ENCODE measurements around the gene GBF1.
"Not testable (repeated sequence)": the region's sequence is repeated elsewhere in the genome, so short reads cannot be mapped to it uniquely, and the experiment has no call there.

The GBF1 gene, protein sequence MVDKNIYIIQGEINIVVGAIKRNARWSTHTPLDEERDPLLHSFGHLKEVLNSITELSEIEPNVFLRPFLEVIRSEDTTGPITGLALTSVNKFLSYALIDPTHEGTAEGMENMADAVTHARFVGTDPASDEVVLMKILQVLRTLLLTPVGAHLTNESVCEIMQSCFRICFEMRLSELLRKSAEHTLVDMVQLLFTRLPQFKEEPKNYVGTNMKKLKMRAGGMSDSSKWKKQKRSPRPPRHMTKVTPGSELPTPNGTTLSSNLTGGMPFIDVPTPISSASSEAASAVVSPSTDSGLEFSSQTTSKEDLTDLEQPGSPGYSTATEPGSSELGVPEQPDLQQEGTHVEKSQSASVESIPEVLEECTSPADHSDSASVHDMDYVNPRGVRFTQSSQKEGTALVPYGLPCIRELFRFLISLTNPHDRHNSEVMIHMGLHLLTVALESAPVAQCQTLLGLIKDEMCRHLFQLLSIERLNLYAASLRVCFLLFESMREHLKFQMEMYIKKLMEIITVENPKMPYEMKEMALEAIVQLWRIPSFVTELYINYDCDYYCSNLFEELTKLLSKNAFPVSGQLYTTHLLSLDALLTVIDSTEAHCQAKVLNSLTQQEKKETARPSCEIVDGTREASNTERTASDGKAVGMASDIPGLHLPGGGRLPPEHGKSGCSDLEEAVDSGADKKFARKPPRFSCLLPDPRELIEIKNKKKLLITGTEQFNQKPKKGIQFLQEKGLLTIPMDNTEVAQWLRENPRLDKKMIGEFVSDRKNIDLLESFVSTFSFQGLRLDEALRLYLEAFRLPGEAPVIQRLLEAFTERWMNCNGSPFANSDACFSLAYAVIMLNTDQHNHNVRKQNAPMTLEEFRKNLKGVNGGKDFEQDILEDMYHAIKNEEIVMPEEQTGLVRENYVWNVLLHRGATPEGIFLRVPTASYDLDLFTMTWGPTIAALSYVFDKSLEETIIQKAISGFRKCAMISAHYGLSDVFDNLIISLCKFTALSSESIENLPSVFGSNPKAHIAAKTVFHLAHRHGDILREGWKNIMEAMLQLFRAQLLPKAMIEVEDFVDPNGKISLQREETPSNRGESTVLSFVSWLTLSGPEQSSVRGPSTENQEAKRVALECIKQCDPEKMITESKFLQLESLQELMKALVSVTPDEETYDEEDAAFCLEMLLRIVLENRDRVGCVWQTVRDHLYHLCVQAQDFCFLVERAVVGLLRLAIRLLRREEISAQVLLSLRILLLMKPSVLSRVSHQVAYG (N-terminal part only)

GRCh38 chr10:102245082-102245931 lies at the start of gene GBF1:
TSS of gene GBF1 (plus strand) at chr10:102245532. CDS start at chr10:102258939, 13,407 bp downstream.
- DNase-seq (ENCODE audit: low spot score), result peak; percentile 100

DNA sequence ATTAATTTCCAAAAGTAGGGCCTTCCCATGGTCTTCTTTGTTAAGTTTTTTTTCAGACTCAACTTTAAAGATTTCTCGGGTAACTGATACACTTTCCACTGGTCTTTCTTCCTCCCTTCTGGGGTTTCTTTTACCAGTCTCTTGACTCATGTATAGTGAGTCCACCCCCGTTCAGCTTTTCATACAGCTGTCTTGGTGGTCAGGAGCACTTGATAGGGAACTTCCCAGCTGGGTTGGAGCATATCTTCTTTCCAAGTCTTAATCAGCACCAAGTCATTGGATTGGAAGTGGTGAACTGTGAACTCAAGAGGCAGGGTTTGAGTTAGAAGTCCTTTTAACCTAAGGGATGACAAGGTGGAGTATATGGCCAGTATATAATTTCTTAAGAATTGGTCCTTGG lies 48.4 kb upstream of the GBF1 start:
- no peak for DNase-seq (ENCODE audit: low spot score)

GRCh38 chr10:102198027-102198426 lies 47.3 kb upstream of the GBF1 start:
- DNase-seq (ENCODE audit: low spot score), result no peak

GRCh38 chr10:102200751-102201640 lies 44.3 kb upstream of the GBF1 start:
- DNase-seq (ENCODE audit: low spot score), result no peak

DNA sequence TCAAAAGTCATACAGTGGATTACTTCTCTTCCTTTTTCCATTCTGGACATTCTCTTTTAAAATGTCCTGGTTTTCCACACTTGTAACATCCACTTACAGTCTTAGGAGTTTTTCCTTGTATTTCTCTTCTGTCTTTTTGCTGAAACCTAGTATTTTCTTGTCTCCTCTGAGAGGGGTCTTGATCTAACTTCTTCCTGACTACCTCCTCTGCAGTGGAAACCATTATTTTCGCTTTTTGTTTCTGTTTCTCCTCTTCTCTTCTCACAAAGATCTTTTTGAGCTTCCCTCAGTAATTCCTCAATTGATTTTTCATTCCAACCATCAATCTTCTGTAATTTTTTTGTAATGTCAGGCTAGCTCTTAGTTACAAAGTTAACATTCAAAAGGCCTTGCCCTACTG lies 42.9 kb upstream of the GBF1 start:
- no peak for DNase-seq (ENCODE audit: low spot score)

- DNase-seq (ENCODE audit: low spot score), result no peak
Measured at GRCh38 chr10:102208311-102209035, 36.9 kb upstream of the GBF1 start.

GRCh38 chr10:102211615-102212299 lies 33.6 kb upstream of the GBF1 start:
- no peak for DNase-seq (ENCODE audit: low spot score)

DNA sequence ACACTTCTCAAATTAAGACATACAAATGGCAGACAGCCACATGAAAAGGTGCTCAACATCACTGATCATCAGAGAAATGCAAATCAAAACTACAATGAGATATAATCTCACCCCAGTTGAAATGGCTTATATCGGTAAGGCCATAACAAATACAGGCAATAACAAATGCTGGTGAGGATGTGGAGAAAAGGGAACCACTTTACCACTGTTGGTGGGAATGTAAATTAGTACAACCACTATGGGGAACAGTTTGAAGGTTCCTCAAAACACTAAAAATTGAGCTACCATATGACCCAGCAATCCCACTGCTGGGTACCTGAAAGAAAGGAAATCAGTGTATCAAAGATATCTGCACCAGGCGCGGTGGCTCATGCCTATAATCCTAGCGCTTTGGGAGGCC lies 31.7 kb upstream of the GBF1 start:
- DNase-seq (ENCODE audit: low spot score), result not testable (repeated sequence)

DNA sequence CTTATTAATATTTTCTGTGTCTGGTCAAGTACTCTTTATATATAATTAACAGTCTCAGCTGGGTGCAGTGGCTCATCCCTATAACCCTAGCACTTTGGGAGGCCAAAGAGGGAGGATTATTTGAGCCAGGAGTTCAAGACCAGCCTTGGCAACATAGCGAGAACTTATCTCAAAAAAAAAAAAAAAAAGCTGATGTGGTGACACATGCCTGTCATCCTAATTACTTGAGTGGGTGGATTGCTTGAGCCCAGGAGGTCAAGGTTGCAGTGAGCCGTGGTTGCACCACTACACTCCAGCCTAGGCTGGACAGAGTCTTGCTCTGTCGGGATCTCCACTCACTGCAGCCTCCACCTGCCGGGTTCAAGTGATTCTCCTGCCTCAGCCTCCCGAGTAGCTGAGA lies 26.0 kb upstream of the GBF1 start:
- no peak for DNase-seq (ENCODE audit: low spot score)

DNA sequence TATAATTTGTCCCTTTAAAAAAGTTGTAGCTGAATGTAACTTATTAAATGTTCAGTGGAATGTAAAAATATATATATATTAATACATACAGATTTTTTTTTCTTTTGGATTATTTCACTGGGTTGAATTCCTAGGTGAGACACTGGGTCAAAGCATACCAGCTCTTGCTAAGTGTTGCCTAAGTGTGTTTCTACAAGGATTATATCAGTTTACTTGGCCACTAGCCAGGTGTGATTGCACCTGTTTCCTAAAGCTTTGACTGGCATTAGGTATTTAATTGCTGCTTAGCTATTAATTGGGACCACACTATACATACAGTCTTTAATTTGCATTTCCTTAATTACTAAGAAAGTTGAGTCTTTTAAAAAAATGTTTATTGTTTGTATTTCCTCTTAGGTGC lies 24.7 kb upstream of the GBF1 start:
- DNase-seq (ENCODE audit: low spot score), result no peak

GRCh38 chr10:102222797-102223196 lies 22.5 kb upstream of the GBF1 start:
- no peak for DNase-seq (ENCODE audit: low spot score)

DNA sequence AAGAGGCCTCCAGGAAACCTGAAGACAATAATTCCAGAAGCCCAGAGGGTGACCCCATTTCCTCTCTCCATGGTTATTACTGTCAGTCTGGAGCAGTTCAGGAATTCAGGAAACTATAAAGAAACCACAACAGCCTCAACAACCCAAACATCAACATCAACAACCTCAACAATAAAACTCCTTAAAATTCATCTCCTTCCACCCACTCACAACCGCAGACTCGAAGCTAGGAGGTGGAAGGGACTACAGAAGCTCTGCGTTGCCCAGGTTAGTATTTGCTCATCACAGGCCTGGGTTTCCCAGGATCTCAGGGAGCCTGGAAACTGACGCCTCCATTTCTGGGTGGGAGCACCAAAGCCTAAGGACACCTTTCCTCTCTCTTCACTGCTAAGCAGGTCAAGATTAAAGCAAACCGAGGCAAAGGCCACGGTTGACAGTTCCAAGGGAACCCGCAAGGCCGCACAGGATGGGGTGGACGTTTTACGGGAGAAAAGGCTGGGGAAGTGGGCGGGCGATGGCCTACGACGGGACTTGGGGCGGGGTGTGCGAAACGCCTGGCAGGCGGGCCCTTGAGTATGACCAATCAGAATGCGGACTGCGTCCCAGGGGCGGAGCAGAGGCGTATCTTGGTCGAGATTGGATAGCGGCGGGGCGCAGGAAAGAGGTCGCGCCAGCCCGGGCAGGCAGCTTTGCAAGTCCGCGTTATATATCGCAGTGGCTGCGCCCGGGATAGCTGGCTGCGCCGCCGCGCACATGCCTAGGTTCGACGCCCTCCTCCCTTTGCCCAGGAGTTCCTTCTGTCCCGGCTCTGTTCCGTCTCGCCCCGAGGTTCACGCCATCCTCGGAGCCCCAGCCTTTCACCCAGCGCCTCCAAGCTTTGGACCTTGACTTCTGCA lies 19.4 kb upstream of the GBF1 start, which contains the start of gene ELOVL3:
TSS of gene ELOVL3 (plus strand) at position 654 of the 896 bp plus-strand sequence. CDS start 250 bp downstream, outside the sequence.
- peak; percentile 93 for DNase-seq (ENCODE audit: low spot score)

GRCh38 chr10:102226542-102226870 lies 18.8 kb upstream of the GBF1 start:
- DNase-seq (ENCODE audit: low spot score), result no peak

- DNase-seq (ENCODE audit: low spot score), result no peak
Measured at GRCh38 chr10:102227050-102227449, 18.3 kb upstream of the GBF1 start.

GRCh38 chr10:102229810-102230263 lies 15.5 kb upstream of the GBF1 start:
- peak; percentile 86 for DNase-seq (ENCODE audit: low spot score)

GRCh38 chr10:102230264-102230860 lies 15.0 kb upstream of the GBF1 start:
- peak; percentile 74 for DNase-seq (ENCODE audit: low spot score)

DNA sequence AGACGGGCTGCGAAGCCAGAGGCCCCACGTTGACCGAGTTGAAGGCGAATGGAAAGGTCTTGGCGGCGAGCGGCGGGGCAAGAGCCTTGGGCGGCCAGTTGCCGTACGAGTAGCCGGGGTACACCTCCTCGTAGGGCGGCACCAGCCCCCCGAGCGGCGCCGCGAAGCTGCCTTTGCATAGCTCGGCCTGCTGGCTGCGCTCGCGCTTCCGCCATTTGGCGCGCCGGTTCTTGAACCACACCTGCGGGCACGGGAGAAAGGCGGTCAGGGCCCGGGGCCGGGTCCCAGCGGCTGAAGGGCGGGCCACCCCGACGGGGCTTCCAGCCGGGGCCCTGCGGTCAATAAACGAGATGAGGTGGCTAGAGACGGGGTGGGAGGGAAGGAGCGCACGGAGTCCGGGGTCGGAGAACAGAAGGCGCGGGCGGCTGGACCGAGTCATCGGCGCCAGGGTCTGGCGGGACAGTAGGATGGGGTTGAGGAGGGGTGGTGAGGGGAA lies 14.4 kb upstream of the GBF1 start:
- peak; percentile 26 for DNase-seq (ENCODE audit: low spot score)

All from SW480 (cell line).